Neural progenitor cell (in vitro differentiated cells): Measurements from ENCODE around the gene OR6A2.

Experiments
- CTCF ChIP-seq: fragments of 200-600 bp; sonication (generic); IDR thresholded peaks from 2 replicates; pipeline ENCODE4 v1.5.1; 2017; ENCODE audit warnings: antibody characterized with exemption, mild to moderate bottlenecking
- EZH2 ChIP-seq: fragments of 200-600 bp; sonication (generic); IDR thresholded peaks from 2 replicates; pipeline ENCODE4 v1.6.1; 2017; ENCODE audit warnings: antibody characterized with exemption, mild to moderate bottlenecking, moderate library complexity
- EZH2phosphoT487 ChIP-seq: fragments of 200-600 bp; sonication (generic); IDR thresholded peaks from 2 replicates; pipeline ENCODE4 v1.6.1; 2017; ENCODE audit warnings: antibody characterized with exemption

DNA sequence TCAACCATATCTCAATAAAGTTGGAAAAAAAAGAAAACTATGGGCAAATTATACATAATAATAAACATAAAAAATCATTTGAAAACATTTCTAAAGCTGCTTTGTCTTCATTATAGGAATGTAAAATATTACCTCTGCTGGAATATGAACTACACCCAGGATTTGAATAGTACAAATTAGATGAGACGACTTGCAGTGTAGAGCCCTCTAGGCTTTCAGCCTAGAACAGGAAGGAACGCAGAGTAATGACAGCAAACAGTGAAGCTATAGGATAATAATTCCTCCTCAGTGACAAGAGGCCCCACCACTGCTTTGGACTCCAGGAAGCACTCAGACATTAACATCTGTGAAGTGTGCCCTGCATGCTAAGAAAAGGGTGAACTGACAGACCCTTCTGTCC, 8.9 kb downstream of the OR6A2 start:
- TF ChIP-seq CTCF (no peak), EZH2 (no peak), EZH2phosphoT487 (no peak)
